Gastrocnemius medialis (tissue), 4 donors: ENCODE results near the gene MAP10. TPM values are rescaled to one million over a fixed set of nuclear protein-coding genes. Genes with fewer than 3 reads are reported as not detected.
A peak's percentile ranks its signal among the peaks of the same experiment; 100 is the strongest.

ENCODE experiments used
- ATAC-seq, 2 donors: fragments of 150-250 bp; one replicate each; pipeline ENCODE4 v1.9.1; 2016
- DNase-seq, 2 donors: peaks; one replicate each; pipeline ENCODE4 v3.0.0-alpha.2; 2019
- H3K27ac ChIP-seq, 4 donors: fragments of 200-600 bp; sonication (generic); 1 replicate in 1 of 4; 2 replicates in 3 of 4; pipeline ENCODE4 v1.5.1; 2016 to 2018; ENCODE audit warnings: mild to moderate bottlenecking in 2 of 4, moderate library complexity in 1 of 4
- H3K27me3 ChIP-seq, 3 donors: fragments of 200-600 bp; sonication (generic) in 2 of 3; 1 replicate in 1 of 3; 2 replicates in 2 of 3; pipeline versions ENCODE4 v1.5.1 to v1.6.0; 2016 to 2019; ENCODE audit warnings: mild to moderate bottlenecking in 1 of 3, moderate library complexity in 1 of 3
- H3K36me3 ChIP-seq, 2 donors: fragments of 200-600 bp; sonication (generic) in 1 of 2; one replicate each; pipeline ENCODE4 v1.5.1; 2017 to 2018
- H3K4me1 ChIP-seq, 2 donors: fragments of 200-600 bp; sonication (generic) in 1 of 2; one replicate each; pipeline ENCODE4 v1.5.1; 2016 to 2017; ENCODE audit warnings: mild to moderate bottlenecking in 2 of 2
- H3K4me3 ChIP-seq, 4 donors: fragments of 200-600 bp; sonication (generic) in 3 of 4; 1 replicate in 1 of 4; 2 replicates in 3 of 4; pipeline ENCODE4 v1.5.1; 2016 to 2019; ENCODE audit warnings: mild to moderate bottlenecking in 2 of 4
- H3K9me3 ChIP-seq, 3 donors: fragments of 200-600 bp; sonication (generic) in 2 of 3; 1 replicate in 1 of 3; 2 replicates in 2 of 3; pipeline ENCODE4 v1.5.1; 2016 to 2019
- POLR2A ChIP-seq, 2 donors: fragments of 450-650 bp; IDR thresholded peaks; one replicate each; pipeline ENCODE4 v1.6.1; 2017; ENCODE audit warnings: antibody characterized with exemption in 2 of 2, mild to moderate bottlenecking in 2 of 2, moderate library complexity in 2 of 2
- in situ Hi-C, 4 donors: fragments of 200-750 bp; cut with MboI; loops; one replicate each; pipeline versions ENCODE4 v1.15.0 to v1.8.0; 2017; ENCODE audit warnings: low sequenced_read_pairs in 4 of 4
- intact Hi-C: fragments of 100-400 bp; cut with DNase I; formaldehyde crosslinking; loops from one replicate; pipeline ENCODE4 v1.15.1; 2023; ENCODE audit warnings: low total_unique reads
- total RNA-seq, 4 donors: library from RNA; depleted of rRNA; stranded (reverse); fragments of >200 nt; gene quantifications; one replicate each; pipeline versions ENCODE4 v1.1.0 to v1.2.3, GENCODE V29; 2016
- TF ChIP-seq, protein P1 (sequence below), 5 experiments: fragments of 450-650 bp in 3 of 5; fragments of 200-600 bp in 2 of 5; sonication (generic) in 2 of 5; IDR thresholded peaks in 4 of 5; conservative IDR thresholded peaks in 1 of 5; 1 replicate in 4 of 5; 2 replicates in 1 of 5; pipeline ENCODE4 v1.5.1; 2016 to 2019; ENCODE audit warnings: antibody characterized with exemption in 5 of 5, mild to moderate bottlenecking in 3 of 5, moderate library complexity in 3 of 5

The MAP10 gene
- total RNA-seq, 4 donors from 2014 or later: 1.9 to 2.6 (median 2.3) TPM

DNA sequence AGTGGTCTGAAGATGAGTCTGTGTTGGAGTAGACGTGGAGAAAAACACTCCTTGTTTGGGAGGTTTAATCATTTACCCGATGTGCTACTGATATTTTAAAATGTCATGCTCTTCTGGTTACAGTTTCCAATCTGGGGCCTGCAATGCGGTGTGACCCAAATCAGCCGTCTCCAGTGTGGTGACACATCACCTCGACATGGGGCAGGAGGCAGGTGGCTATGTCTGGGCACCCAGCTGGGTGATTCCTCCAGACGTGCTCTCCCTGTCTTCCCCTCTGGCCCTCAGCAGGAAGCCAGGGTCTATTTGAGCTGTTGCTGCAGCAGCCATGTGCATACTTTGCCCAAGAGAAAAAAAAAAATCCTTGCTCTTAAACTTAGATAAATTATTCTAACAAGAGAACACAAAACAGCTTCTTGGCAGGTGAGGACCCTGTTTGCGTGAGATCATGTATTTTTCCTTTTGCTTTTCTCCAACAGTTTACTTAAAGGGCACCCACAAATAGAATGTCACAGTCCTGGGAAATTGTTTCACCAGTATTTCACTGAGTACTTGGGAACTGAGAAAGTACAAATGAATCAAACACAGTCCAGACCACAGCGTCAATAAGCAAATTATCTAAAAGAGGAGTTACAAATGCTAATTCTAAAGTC is 38.9 kb upstream of the MAP10 start:
- no peak for TF ChIP-seq POLR2A (IDR thresholded peaks at IDR 0.05)
- TF ChIP-seq, protein P1, sequence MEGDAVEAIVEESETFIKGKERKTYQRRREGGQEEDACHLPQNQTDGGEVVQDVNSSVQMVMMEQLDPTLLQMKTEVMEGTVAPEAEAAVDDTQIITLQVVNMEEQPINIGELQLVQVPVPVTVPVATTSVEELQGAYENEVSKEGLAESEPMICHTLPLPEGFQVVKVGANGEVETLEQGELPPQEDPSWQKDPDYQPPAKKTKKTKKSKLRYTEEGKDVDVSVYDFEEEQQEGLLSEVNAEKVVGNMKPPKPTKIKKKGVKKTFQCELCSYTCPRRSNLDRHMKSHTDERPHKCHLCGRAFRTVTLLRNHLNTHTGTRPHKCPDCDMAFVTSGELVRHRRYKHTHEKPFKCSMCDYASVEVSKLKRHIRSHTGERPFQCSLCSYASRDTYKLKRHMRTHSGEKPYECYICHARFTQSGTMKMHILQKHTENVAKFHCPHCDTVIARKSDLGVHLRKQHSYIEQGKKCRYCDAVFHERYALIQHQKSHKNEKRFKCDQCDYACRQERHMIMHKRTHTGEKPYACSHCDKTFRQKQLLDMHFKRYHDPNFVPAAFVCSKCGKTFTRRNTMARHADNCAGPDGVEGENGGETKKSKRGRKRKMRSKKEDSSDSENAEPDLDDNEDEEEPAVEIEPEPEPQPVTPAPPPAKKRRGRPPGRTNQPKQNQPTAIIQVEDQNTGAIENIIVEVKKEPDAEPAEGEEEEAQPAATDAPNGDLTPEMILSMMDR (IDR thresholded peaks at IDR 0.05 in 4 of 5, conservative IDR thresholded peaks at IDR 0.05 in 1 of 5): no peak
- no peaks in the 10 kb centered on the region for H3K36me3 ChIP-seq
- ATAC-seq: peak; percentile 48 to 61
- peaks cover 12 to 17% of the 10 kb centered on the region in 2 donors for H3K4me1 ChIP-seq
- H3K9me3 ChIP-seq: no peaks in the 10 kb centered on the region
- intact Hi-C loops: loop anchor here (5.0 kb wide), 1 partner anchor 134 kb away; the partner anchor contains the start of gene SIPA1L2
- no peak overlapping the region for H3K4me3 ChIP-seq
- H3K27me3 ChIP-seq: no peaks in the 10 kb centered on the region
- DNase-seq: peak; percentile 35 to 59
- in situ Hi-C loops: no loop called here
- H3K27ac ChIP-seq: peak overlapping the region; percentile 52 to 77 (median 73)

DNA sequence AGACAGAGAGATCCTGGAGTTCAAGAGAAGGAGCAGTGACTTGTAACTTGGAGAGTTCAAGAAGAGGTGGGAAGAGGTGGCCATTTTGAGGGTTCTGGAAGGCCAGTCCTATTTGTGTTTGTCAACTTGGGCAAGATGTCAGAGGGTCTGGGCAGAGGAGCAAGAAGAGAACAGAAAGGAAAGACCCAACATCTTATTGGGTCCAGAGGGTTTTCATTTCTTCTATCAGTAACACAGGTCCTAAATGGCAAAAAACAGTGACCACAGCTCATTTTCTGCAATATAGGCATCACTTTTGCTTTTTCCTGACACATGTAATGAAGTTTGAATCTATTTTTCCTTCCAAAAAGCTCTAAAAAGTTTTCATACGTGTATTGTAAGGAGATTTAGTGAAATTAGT is 38.3 kb upstream of the MAP10 start:
- in situ Hi-C loops: no loop called here
- peaks cover 12 to 17% of the 10 kb centered on the region in 2 donors for H3K4me1 ChIP-seq
- H3K27ac ChIP-seq: peak overlapping the region; percentile 52 to 77 (median 73)
- no peaks in the 10 kb centered on the region for H3K36me3 ChIP-seq
- no peak for DNase-seq
- intact Hi-C loops: loop anchor here (5.0 kb wide), 1 partner anchor 135 kb away; the partner anchor contains the start of gene SIPA1L2
- no peaks in the 10 kb centered on the region for H3K27me3 ChIP-seq
- H3K4me3 ChIP-seq: no peak overlapping the region
- no peak for TF ChIP-seq POLR2A (IDR thresholded peaks at IDR 0.05)
- TF ChIP-seq, protein P1 (IDR thresholded peaks at IDR 0.05 in 4 of 5, conservative IDR thresholded peaks at IDR 0.05 in 1 of 5): no peak
- no peak for ATAC-seq
- H3K9me3 ChIP-seq: no peaks in the 10 kb centered on the region

GRCh38 chr1:232767305-232768074 is 37.7 kb upstream of the MAP10 start:
- TF ChIP-seq, protein P1 (IDR thresholded peaks at IDR 0.05 in 4 of 5, conservative IDR thresholded peaks at IDR 0.05 in 1 of 5): no peak
- no peak for TF ChIP-seq POLR2A (IDR thresholded peaks at IDR 0.05)
- Histone ChIP-seq H3K27ac (peak overlapping the region; percentile 52 to 77 (median 73)), H3K9me3 (no peaks in the 10 kb centered on the region), H3K36me3 (no peaks in the 10 kb centered on the region), H3K4me1 (peaks cover 12 to 17% of the 10 kb centered on the region in 2 donors), H3K27me3 (no peaks in the 10 kb centered on the region), H3K4me3 (no peak overlapping the region)
- in situ Hi-C loops: no loop called here
- ATAC-seq (peak; percentile 91 to 96), DNase-seq (peak; percentile 48 to 82)
- intact Hi-C loops: loop anchor here (5.0 kb wide), 1 partner anchor 135 kb away; the partner anchor contains the start of gene SIPA1L2

DNA sequence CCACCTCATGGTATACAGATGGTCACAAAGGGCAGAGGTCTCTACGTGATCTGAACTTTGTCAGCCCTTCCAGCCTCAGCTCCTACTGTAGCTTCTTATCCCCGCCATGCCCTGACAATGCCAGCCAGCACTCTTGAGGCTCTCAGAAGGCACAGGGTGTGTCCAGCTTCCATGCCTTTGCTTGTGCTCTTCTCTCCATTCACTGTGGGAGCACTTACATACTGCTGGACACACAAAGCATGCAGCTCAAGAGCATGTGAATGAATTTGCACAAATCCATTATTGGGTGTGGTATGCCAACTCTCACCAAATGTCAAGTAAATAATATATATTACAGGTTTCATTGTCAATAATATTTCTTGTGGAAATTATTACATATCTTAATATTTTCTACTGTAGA is 36.4 kb upstream of the MAP10 start:
- H3K36me3 ChIP-seq: no peaks in the 10 kb centered on the region
- peaks cover 12 to 17% of the 10 kb centered on the region in 2 donors for H3K4me1 ChIP-seq
- no peaks in the 10 kb centered on the region for H3K27me3 ChIP-seq
- DNase-seq: no peak
- no peaks in the 10 kb centered on the region for H3K9me3 ChIP-seq
- no peak overlapping the region for H3K4me3 ChIP-seq
- ATAC-seq: no peak
- in situ Hi-C loops (no loop called here), intact Hi-C loops (loop anchor here (5.0 kb wide), 1 partner anchor 136 kb away; the partner anchor contains the start of gene SIPA1L2)
- no peak for TF ChIP-seq POLR2A (IDR thresholded peaks at IDR 0.05)
- H3K27ac ChIP-seq: peak overlapping the region in 1 of 4 donors; percentile 38

- Histone ChIP-seq H3K4me3 (no peak overlapping the region), H3K4me1 (peaks cover 12 to 13% of the 10 kb centered on the region in 2 donors), H3K27ac (peak overlapping the region in 3 of 4 donors; percentile 38 to 59 (median 50)), H3K36me3 (no peaks in the 10 kb centered on the region), H3K27me3 (no peaks in the 10 kb centered on the region), H3K9me3 (no peaks in the 10 kb centered on the region)
- no peak for ATAC-seq
- TF ChIP-seq, protein P1 (IDR thresholded peaks at IDR 0.05 in 4 of 5, conservative IDR thresholded peaks at IDR 0.05 in 1 of 5): no peak
- no peak for TF ChIP-seq POLR2A (IDR thresholded peaks at IDR 0.05)
- intact Hi-C loops (loop anchor here (5.0 kb wide), 1 partner anchor 137 kb away; the partner anchor contains the start of gene SIPA1L2), in situ Hi-C loops (no loop called here)
- DNase-seq: no peak
Measured at GRCh38 chr1:232769733-232770132, 35.5 kb upstream of the MAP10 start.
